Type B pancreatic cell (in vitro differentiated cells): ENCODE data around the gene PREP. TPM values are rescaled to one million over a fixed set of nuclear protein-coding genes. Genes with fewer than 3 reads are reported as not detected.
A peak's percentile ranks its signal among the peaks of the same experiment; 100 is the strongest.

Source experiments
- DNase-seq: peaks from one replicate; pipeline ENCODE4 v3.0.0; 2021; ENCODE audit warnings: mixed read lengths; ENCODE audit not compliant: unreplicated experiment; ENCODE audit errors: extremely low spot score
- H3K27ac Mint-ChIP-seq: 2 replicates; pipeline ENCODE4 v1.8.0; 2021; ENCODE audit warnings: mild to moderate bottlenecking, mixed read lengths
- H3K27me3 Mint-ChIP-seq: 2 replicates; pipeline ENCODE4 v1.8.0; 2021; ENCODE audit warnings: mixed read lengths
- H3K36me3 Mint-ChIP-seq: 2 replicates; pipeline ENCODE4 v1.8.0; 2021; ENCODE audit warnings: mixed read lengths
- H3K4me1 Mint-ChIP-seq: one replicate; pipeline ENCODE4 v1.8.0; 2021; ENCODE audit warnings: mixed read lengths; ENCODE audit not compliant: unreplicated experiment
- H3K4me3 Mint-ChIP-seq: 2 replicates; pipeline ENCODE4 v1.8.0; 2021; ENCODE audit warnings: mild to moderate bottlenecking, mixed read lengths
- H3K9me3 Mint-ChIP-seq: 2 replicates; pipeline ENCODE4 v1.8.0; 2021; ENCODE audit warnings: mixed read lengths
- total RNA-seq: library from RNA; stranded (reverse); gene quantifications from 2 replicates; pipeline ENCODE4 v1.2.1, GENCODE V29; 2021; ENCODE audit warnings: low replicate concordance
- TF ChIP-seq, protein P1 (sequence below): fragments of 200-600 bp; sonication (generic); conservative IDR thresholded peaks from 2 replicates; pipeline ENCODE4 v1.5.0; 2021; ENCODE audit warnings: antibody characterized with exemption, mild to moderate bottlenecking

PREP gene
- total RNA-seq, 1 donor from 2014 or later = 54.4 TPM

DNA sequence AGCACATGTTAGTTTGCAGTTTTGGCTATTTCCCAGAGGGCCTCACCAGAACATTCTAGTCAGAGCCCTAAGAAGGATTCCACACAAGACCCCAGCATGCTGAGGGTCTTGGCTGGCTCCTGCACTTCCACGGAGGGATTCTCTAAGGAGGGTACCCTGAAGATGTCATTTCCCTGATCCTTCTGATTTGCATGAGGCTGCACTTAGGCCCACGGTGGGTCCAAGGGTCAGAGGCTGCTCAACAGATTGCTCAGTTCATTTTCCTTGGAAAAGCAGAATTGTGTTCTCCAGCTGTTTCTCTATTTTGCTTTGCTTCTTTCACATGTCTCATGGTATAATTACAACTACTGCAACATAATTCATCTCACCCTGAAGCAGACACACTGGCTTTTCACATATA lies 22.2 kb downstream of the PREP start:
- Mint-ChIP-seq H3K4me3 (no peak overlapping the region), H3K9me3 (no peaks in the 10 kb centered on the region), H3K27me3 (no peaks in the 10 kb centered on the region), H3K27ac (no peak overlapping the region), H3K36me3 (peaks cover 26% of the 10 kb centered on the region), H3K4me1 (peaks cover 27% of the 10 kb centered on the region)
- TF ChIP-seq, protein P1, sequence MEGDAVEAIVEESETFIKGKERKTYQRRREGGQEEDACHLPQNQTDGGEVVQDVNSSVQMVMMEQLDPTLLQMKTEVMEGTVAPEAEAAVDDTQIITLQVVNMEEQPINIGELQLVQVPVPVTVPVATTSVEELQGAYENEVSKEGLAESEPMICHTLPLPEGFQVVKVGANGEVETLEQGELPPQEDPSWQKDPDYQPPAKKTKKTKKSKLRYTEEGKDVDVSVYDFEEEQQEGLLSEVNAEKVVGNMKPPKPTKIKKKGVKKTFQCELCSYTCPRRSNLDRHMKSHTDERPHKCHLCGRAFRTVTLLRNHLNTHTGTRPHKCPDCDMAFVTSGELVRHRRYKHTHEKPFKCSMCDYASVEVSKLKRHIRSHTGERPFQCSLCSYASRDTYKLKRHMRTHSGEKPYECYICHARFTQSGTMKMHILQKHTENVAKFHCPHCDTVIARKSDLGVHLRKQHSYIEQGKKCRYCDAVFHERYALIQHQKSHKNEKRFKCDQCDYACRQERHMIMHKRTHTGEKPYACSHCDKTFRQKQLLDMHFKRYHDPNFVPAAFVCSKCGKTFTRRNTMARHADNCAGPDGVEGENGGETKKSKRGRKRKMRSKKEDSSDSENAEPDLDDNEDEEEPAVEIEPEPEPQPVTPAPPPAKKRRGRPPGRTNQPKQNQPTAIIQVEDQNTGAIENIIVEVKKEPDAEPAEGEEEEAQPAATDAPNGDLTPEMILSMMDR = no peak
- no peak for DNase-seq

DNA sequence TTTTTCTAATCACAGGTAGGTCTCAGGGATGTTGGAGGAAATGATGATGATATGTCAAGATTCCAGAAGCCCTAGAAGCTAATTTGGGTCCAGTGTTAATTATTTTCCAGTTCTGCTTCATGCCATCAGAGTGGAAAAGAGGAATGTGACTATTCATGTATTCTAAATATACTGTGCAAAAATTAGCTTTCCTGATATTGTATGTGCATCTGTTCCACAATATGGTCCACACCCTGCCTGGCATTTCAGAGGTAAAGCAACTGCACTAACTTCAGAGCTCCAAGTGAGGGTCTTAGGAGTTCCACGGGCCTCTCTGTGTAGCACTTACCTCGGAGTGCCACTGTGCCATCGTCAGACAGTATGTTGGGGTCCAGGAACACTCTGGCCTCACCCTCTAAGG lies 27.1 kb downstream of the PREP start:
- no peak overlapping the region for H3K27ac Mint-ChIP-seq
- TF ChIP-seq, protein P1 = no peak
- no peak overlapping the region for H3K4me3 Mint-ChIP-seq
- no peak for DNase-seq
- H3K4me1 Mint-ChIP-seq = peaks cover 23% of the 10 kb centered on the region
- no peaks in the 10 kb centered on the region for H3K27me3 Mint-ChIP-seq
- H3K36me3 Mint-ChIP-seq = peaks cover 44% of the 10 kb centered on the region
- H3K9me3 Mint-ChIP-seq = no peaks in the 10 kb centered on the region

DNA sequence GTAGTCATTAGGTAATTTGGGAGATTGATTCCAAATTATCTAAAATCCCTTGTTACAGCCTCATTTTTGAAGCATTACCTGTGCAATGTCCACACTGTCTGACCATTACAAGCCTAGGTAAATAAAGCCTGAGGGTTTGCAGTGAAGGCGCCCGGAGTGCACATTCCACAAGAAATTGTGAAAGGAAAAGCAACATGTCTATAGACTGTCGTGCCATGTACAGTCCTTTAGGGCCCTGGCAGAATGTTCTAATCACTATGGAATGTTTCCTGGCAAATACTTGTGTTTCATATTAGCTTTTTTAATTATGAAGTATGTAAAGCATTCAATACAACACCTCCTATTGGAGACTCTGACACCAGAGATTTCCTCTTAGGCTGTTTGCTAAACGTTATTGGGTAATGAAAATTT lies 28.9 kb downstream of the PREP start:
- H3K4me3 Mint-ChIP-seq = no peak overlapping the region
- no peak for DNase-seq

DNA sequence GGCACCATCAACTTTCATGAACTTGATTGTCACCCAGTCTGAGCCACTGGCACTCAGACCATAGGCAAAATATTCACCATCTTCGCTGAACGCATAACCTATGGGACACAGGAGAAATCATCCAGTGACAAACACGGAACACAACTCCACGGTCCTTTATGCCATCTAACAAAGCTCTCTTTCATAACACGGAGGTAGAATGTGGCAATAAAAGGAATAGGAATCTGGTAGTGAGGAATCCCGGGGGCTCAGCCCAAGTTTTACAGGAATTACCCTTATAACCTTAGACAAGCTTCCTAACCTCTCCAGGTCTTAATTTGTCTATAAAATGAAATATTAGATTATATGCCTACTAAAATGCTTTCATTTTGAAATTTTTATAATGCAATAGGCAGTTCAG lies 29.4 kb downstream of the PREP start:
- H3K27ac Mint-ChIP-seq = no peak overlapping the region
- TF ChIP-seq, protein P1 = no peak
- peaks cover 4% of the 10 kb centered on the region for H3K4me1 Mint-ChIP-seq
- no peak for DNase-seq
- H3K4me3 Mint-ChIP-seq = no peak overlapping the region
- no peaks in the 10 kb centered on the region for H3K9me3 Mint-ChIP-seq
- no peaks in the 10 kb centered on the region for H3K27me3 Mint-ChIP-seq
- peaks cover 53% of the 10 kb centered on the region for H3K36me3 Mint-ChIP-seq

More for the DNA sequence above, 28.9 kb downstream of the PREP start:
- TF ChIP-seq, protein P1 = no peak
- H3K36me3 Mint-ChIP-seq = peaks cover 48% of the 10 kb centered on the region
- H3K27ac Mint-ChIP-seq = no peak overlapping the region
- no peaks in the 10 kb centered on the region for H3K27me3 Mint-ChIP-seq
- peaks cover 9% of the 10 kb centered on the region for H3K4me1 Mint-ChIP-seq
- H3K9me3 Mint-ChIP-seq = no peaks in the 10 kb centered on the region

DNA sequence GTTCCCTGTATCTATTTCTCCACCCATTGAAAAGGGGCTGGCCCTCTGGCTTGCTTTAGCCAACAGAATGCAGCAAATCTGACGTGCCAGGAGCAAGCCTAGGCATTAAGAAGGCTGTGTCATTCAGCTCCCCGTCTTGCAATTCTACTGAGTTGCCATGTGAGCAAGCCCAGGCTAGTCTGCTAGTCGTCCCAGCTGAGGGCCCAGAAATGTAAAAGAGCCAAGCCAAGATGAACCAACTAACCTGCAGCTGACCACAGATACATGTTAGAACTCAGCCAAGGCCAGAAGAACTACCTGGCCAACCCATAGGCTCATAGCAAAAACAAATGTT lies 30.1 kb downstream of the PREP start:
- Mint-ChIP-seq H3K27me3 (no peaks in the 10 kb centered on the region), H3K4me3 (no peak overlapping the region), H3K36me3 (peaks cover 59% of the 10 kb centered on the region), H3K4me1 (peaks cover 4% of the 10 kb centered on the region), H3K27ac (peak overlapping the region; percentile 25), H3K9me3 (no peaks in the 10 kb centered on the region)
- TF ChIP-seq, protein P1 = no peak
- DNase-seq = no peak

DNA sequence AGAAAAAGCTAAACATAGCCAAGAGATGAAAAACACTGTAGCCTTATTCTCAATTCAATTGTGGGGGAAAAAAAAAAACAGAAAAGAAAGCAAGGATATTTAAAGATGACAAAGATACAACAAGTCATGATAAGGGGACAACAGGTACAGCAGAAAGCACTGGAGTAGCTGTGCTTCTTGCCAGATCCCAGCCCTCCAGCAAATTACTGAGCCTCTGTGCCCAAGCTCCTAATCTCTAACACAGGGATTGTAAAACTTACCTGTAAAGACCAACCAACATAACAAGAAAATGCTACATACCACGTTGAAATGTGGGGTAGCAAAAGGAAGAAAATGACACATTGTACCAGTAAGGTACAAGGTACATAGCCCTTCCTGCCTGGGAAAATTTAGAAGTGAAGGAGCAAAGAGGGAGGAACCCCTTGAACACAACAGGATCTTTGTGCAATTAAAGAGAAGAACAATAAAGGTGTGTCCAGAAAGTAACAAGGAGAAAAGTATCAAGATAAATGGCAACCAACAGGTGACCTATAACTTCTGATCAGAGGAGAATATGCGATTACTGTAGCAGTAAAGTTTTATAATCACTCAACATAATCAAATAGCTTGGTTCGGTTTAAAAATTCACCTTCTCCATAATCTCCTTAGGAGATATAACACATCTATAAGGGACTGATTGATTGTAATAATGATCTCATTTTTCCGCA lies 30.6 kb downstream of the PREP start:
- Mint-ChIP-seq H3K9me3 (no peaks in the 10 kb centered on the region), H3K27me3 (no peaks in the 10 kb centered on the region), H3K36me3 (peaks cover 59% of the 10 kb centered on the region), H3K4me3 (no peak overlapping the region), H3K27ac (peak overlapping the region; percentile 25), H3K4me1 (peaks cover 4% of the 10 kb centered on the region)
- no peak for DNase-seq
- TF ChIP-seq, protein P1 = no peak
